ENCODE measurements around the gene TCAF1. TPM values are rescaled to one million over a fixed set of nuclear protein-coding genes. Genes with fewer than 3 reads are reported as not detected.
"Not testable (repeated sequence)": the region's sequence is repeated elsewhere in the genome, so short reads cannot be mapped to it uniquely, and the experiment has no call there.

Gene TCAF1
- total RNA-seq, 2 donors from 2014 or later = 39.5 to 44.9 TPM

DNA sequence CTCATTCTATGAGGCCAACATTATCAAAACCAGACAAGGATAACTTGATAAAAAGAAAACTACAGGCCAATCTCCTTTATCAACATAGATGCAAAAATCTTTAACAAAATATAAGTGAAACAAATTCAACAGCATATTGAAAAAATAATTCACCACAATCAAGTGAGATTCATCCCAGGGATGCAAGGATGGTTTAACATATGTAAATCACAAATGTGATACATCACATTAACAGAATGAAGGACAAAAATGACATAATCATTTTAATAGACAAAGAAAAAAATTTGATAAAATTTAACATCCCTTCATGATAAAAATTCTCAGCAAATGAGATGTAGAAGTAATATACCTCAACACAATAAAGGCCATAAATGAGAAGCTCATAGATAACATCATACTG, 53.8 kb downstream of the TCAF1 start:
- Histone ChIP-seq H3K9ac (ENCODE audit: low read depth in 2 of 2, low read length in 2 of 2) (no peak overlapping the region), H3K27me3 (no peaks in the 10 kb centered on the region), H3K4me1 (no peaks in the 10 kb centered on the region), H3K36me3 (no peaks in the 10 kb centered on the region), H3K4me3 (no peak overlapping the region), H3K27ac (no peak overlapping the region), H3K9me3 (no peaks in the 10 kb centered on the region)
- DNase-seq = no peak
- TF ChIP-seq, protein P1, sequence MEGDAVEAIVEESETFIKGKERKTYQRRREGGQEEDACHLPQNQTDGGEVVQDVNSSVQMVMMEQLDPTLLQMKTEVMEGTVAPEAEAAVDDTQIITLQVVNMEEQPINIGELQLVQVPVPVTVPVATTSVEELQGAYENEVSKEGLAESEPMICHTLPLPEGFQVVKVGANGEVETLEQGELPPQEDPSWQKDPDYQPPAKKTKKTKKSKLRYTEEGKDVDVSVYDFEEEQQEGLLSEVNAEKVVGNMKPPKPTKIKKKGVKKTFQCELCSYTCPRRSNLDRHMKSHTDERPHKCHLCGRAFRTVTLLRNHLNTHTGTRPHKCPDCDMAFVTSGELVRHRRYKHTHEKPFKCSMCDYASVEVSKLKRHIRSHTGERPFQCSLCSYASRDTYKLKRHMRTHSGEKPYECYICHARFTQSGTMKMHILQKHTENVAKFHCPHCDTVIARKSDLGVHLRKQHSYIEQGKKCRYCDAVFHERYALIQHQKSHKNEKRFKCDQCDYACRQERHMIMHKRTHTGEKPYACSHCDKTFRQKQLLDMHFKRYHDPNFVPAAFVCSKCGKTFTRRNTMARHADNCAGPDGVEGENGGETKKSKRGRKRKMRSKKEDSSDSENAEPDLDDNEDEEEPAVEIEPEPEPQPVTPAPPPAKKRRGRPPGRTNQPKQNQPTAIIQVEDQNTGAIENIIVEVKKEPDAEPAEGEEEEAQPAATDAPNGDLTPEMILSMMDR (IDR thresholded peaks at IDR 0.05) = no peak
- intact Hi-C loops (cut with DNase I) = no loop called here

- H3K27me3 ChIP-seq = no peaks in the 10 kb centered on the region
- H3K36me3 ChIP-seq = no peaks in the 10 kb centered on the region
- no peaks in the 10 kb centered on the region for H3K9me3 ChIP-seq
- DNase-seq = no peak
- intact Hi-C loops (cut with DNase I) = no loop called here
- no peaks in the 10 kb centered on the region for H3K4me1 ChIP-seq
- no peak overlapping the region for H3K9ac ChIP-seq (ENCODE audit: low read depth in 2 of 2, low read length in 2 of 2)
- TF ChIP-seq, protein P1 (IDR thresholded peaks at IDR 0.05) = no peak
- no peak overlapping the region for H3K4me3 ChIP-seq
- no peak overlapping the region for H3K27ac ChIP-seq
Measured at GRCh38 chr7:143846692-143847091, 55.3 kb downstream of the TCAF1 start.

GRCh38 chr7:143841696-143842095, 60.3 kb downstream of the TCAF1 start:
- H3K4me1 ChIP-seq; H3K27me3 ChIP-seq; H3K9me3 ChIP-seq; DNase-seq; H3K4me3 ChIP-seq; H3K9ac ChIP-seq (ENCODE audit: low read depth in 2 of 2, low read length in 2 of 2); H3K36me3 ChIP-seq; H3K27ac ChIP-seq; intact Hi-C loops (cut with DNase I): not testable (repeated sequence)

- H3K9me3 ChIP-seq; H3K27ac ChIP-seq; intact Hi-C loops (cut with DNase I); H3K36me3 ChIP-seq; H3K4me3 ChIP-seq; H3K4me1 ChIP-seq; DNase-seq; H3K27me3 ChIP-seq; H3K9ac ChIP-seq (ENCODE audit: low read depth in 2 of 2, low read length in 2 of 2): not testable (repeated sequence)
Measured at GRCh38 chr7:143840062-143840461, 61.9 kb downstream of the TCAF1 start.

- H3K9me3 ChIP-seq; intact Hi-C loops (cut with DNase I); H3K27ac ChIP-seq; H3K4me3 ChIP-seq; H3K36me3 ChIP-seq; H3K9ac ChIP-seq (ENCODE audit: low read depth in 2 of 2, low read length in 2 of 2); H3K27me3 ChIP-seq; H3K4me1 ChIP-seq: not testable (repeated sequence)
- DNase-seq = peak; percentile 95
- TF ChIP-seq, protein P1 (IDR thresholded peaks at IDR 0.05) = peak; percentile 64
Measured at GRCh38 chr7:143837223-143837622, 64.8 kb downstream of the TCAF1 start.

DNA sequence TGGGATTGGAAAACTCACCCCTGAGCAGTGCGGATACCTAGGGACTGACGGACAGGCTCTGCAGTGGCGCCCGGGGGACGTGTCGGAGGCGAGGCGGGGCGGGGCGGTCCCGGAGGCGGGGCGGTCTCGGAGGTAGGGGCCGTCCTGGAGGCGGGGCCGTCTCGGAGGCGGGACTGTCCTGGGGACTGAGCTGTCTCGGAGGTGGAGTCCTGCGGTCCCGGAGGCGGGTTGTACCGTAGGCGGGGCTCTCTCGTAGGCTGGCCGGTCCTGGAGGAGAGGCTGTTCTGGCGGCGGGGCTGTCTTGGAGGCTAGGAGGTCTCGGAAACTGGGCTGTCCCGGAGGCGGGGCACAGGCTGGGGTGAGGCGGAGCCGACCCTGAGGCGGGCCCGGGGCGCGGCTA, 65.4 kb downstream of the TCAF1 start:
- H3K4me1 ChIP-seq; H3K27ac ChIP-seq; H3K36me3 ChIP-seq; H3K9ac ChIP-seq (ENCODE audit: low read depth in 2 of 2, low read length in 2 of 2); H3K27me3 ChIP-seq; H3K4me3 ChIP-seq; intact Hi-C loops (cut with DNase I); H3K9me3 ChIP-seq: not testable (repeated sequence)
- peak; percentile 98 for DNase-seq

DNA sequence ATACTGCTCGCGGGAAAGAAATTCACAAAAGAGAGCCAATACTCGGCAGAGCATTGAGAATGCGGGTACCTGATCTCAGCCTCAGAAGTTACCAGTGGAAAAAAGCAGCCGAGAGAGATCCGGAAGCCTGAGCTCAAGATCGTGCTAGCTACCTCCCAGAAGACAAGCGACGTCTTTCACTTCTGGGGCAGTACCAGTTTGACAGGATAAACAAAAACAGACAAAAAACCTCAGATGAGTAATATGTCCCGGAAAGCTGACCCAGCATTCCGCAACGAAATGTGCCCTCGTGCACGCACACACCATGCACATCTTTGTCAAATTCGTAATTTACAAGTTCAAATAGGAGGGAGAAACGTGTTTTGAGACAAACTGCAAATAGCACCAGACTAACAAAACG, 65.9 kb downstream of the TCAF1 start:
- H3K9ac ChIP-seq (ENCODE audit: low read depth in 2 of 2, low read length in 2 of 2); intact Hi-C loops (cut with DNase I); H3K27me3 ChIP-seq; H3K36me3 ChIP-seq; DNase-seq; H3K4me3 ChIP-seq; H3K9me3 ChIP-seq; H3K4me1 ChIP-seq; H3K27ac ChIP-seq: not testable (repeated sequence)

- intact Hi-C loops (cut with DNase I); H3K9me3 ChIP-seq; H3K9ac ChIP-seq (ENCODE audit: low read depth in 2 of 2, low read length in 2 of 2); H3K27me3 ChIP-seq; H3K4me1 ChIP-seq; H3K27ac ChIP-seq; H3K4me3 ChIP-seq; H3K36me3 ChIP-seq; DNase-seq: not testable (repeated sequence)
Measured at GRCh38 chr7:143826578-143826977, 75.4 kb downstream of the TCAF1 start.

DNA sequence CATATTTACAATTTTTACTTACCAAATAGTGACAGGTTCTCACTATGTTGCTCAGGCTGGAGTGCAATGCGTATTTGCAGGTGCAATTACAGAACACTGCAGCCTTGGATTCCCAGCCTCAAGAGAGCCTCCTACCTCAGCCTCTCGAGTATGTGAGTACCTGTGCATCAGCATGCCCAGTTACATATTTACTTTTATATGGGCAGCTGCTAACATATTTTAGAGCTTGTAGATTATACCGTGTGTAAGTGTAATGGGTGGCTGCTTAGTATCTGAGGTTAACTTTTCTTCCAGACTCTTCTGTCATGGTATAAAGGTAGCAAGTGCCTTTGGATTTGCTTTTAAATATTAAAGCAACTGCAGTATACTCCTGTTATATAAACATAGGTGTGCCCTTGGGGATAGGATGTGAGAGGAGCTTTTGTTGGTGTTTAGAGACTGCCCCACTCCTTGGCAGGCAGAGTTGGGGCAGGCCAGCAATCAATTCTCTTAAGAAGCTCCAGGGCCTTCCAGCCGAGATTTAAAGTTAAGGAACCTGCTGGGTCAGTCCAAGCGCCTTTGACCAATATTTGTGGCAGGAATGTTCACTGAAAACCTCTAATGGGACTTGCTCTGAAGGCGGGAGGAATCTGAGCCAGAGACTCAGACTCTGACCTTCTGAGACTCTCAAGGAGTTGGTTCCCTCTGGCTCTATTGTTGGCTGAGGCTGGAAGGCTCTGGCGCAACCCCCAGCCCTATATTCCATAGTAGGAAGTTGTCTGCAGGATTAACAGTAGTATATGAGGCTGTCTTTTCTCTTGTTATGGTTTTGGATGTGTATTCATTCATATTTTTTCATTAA, 77.5 kb downstream of the TCAF1 start:
- DNase-seq; H3K9me3 ChIP-seq; H3K27ac ChIP-seq; intact Hi-C loops (cut with DNase I); H3K36me3 ChIP-seq; H3K9ac ChIP-seq (ENCODE audit: low read depth in 2 of 2, low read length in 2 of 2); H3K27me3 ChIP-seq; H3K4me3 ChIP-seq; H3K4me1 ChIP-seq: not testable (repeated sequence)

GRCh38 chr7:143823634-143824294, 78.2 kb downstream of the TCAF1 start:
- H3K36me3 ChIP-seq; H3K9me3 ChIP-seq; H3K27ac ChIP-seq; H3K27me3 ChIP-seq; H3K9ac ChIP-seq (ENCODE audit: low read depth in 2 of 2, low read length in 2 of 2); DNase-seq; H3K4me3 ChIP-seq; intact Hi-C loops (cut with DNase I); H3K4me1 ChIP-seq: not testable (repeated sequence)
